H1 (cell line): ENCODE results near the gene NAPA. TPM values are rescaled to one million over a fixed set of nuclear protein-coding genes. Genes with fewer than 3 reads are reported as not detected.

Experiments used
- CTCF ChIA-PET: fragments of 300-600 bp; sonication (Branson Sonifier 250); formaldehyde crosslinking; loops from one replicate; lab custom pipeline; 2021; ENCODE audit not compliant: partially characterized antibody; lab: Charles Lee
- POLR2A ChIA-PET: fragments of 300-600 bp; sonication (Branson Sonifier 250); formaldehyde crosslinking; loops from one replicate; lab custom pipeline; 2021; ENCODE audit warnings: inconsistent platforms; ENCODE audit not compliant: partially characterized antibody; lab: Charles Lee
- DNase-seq, 2 experiments: peaks; one replicate each; pipeline versions ENCODE4 v3.0.0 to v3.0.0-alpha.2; 2010 to 2022; ENCODE audit warnings: low spot score in 2 of 2, low read depth in 1 of 2, mixed read lengths in 1 of 2
- FAIRE-seq: peaks from 2 replicates; lab custom pipeline; 2011; peaks lifted over from hg19 to GRCh38; lab: Jason Lieb, UNC
- H2AFZ ChIP-seq: 2 replicates; pipeline ENCODE4 v1.8.1; 2012; ENCODE audit warnings: low read length, inconsistent platforms
- H2AK5ac ChIP-seq: 2 replicates; pipeline ENCODE4 v1.6.1; 2013; ENCODE audit warnings: low read depth, low read length
- H2BK120ac ChIP-seq: replicated peaks from 2 replicates; pipeline ENCODE3; 2013; ENCODE audit warnings: low read depth, low read length, inconsistent platforms
- H2BK12ac ChIP-seq: 2 replicates; pipeline ENCODE4 v1.6.1; 2013; ENCODE audit warnings: low read depth, low read length
- H2BK15ac ChIP-seq: 2 replicates; pipeline ENCODE4 v1.6.1; 2013; ENCODE audit warnings: low read length
- H2BK20ac ChIP-seq: 2 replicates; pipeline ENCODE4 v1.6.1; 2013; ENCODE audit warnings: low read length
- H2BK5ac ChIP-seq: 2 replicates; pipeline ENCODE4 v1.6.1; 2013; ENCODE audit warnings: low read depth, low read length
- H3K14ac ChIP-seq: 2 replicates; pipeline ENCODE4 v1.6.1; 2013; ENCODE audit warnings: inconsistent platforms; ENCODE audit not compliant: insufficient read length
- H3K18ac ChIP-seq: 2 replicates; pipeline ENCODE4 v1.6.1; 2013; ENCODE audit warnings: low read length; ENCODE audit errors: extremely low read depth
- H3K23ac ChIP-seq: 2 replicates; pipeline ENCODE4 v1.6.1; 2013; ENCODE audit warnings: inconsistent platforms; ENCODE audit not compliant: insufficient read length
- H3K23me2 ChIP-seq: 2 replicates; pipeline ENCODE4 v1.6.1; 2013; ENCODE audit warnings: low read depth, low read length
- H3K27ac ChIP-seq: 2 replicates; pipeline ENCODE4 v1.6.1; 2011; ENCODE audit warnings: low read depth, low read length, inconsistent platforms
- H3K27me3 ChIP-seq, 4 experiments: replicated peaks in 1 of 4; 1 replicate in 1 of 4; 2 replicates in 3 of 4; pipeline versions ENCODE4 v1.6.1 to v1.8.1; 2011 to 2013; ENCODE audit warnings: low read length in 3 of 4, mild to moderate bottlenecking in 3 of 4, inconsistent platforms in 2 of 4, mixed read lengths in 2 of 4, moderate library complexity in 1 of 4; ENCODE audit not compliant: control insufficient read depth in 3 of 4, insufficient read depth in 3 of 4; ENCODE audit errors: extremely low read depth in 1 of 4
- H3K36me3 ChIP-seq, 4 experiments: 2 replicates each; pipeline versions ENCODE4 v1.6.1 to v1.8.1; 2011 to 2013; ENCODE audit warnings: mild to moderate bottlenecking in 4 of 4, low read length in 3 of 4, moderate library complexity in 2 of 4, control low read depth in 1 of 4, inconsistent platforms in 1 of 4; ENCODE audit not compliant: insufficient read depth in 4 of 4, control insufficient read depth in 2 of 4
- H3K4ac ChIP-seq: replicated peaks from 2 replicates; pipeline ENCODE3; 2013; ENCODE audit warnings: low read length, low read depth, mixed read lengths, inconsistent platforms; ENCODE audit not compliant: insufficient read length
- H3K4me1 ChIP-seq, 4 experiments: replicated peaks in 1 of 4; 1 replicate in 1 of 4; 2 replicates in 3 of 4; pipeline versions ENCODE4 v1.6.1 to v1.8.1; 2011 to 2013; ENCODE audit warnings: low read length in 3 of 4, inconsistent platforms in 2 of 4, mixed read lengths in 1 of 4; ENCODE audit not compliant: insufficient read depth in 4 of 4, control insufficient read depth in 3 of 4
- H3K4me2 ChIP-seq, 2 experiments: 2 replicates each; pipeline versions ENCODE4 v1.6.1 to v1.8.1; 2011 to 2013; ENCODE audit warnings: low read depth in 2 of 2, low read length in 2 of 2, control low read depth in 1 of 2, inconsistent platforms in 1 of 2, mild to moderate bottlenecking in 1 of 2; ENCODE audit not compliant: insufficient read depth in 1 of 2
- H3K4me3 ChIP-seq, 4 experiments: fragments of 200-600, 300-600 bp in 1 of 4; sonication (generic), shearing (Covaris generic), sonication (Bioruptor Twin) in 1 of 4; 2 replicates each; pipeline versions ENCODE4 v1.5.1 to v1.8.1; 2011 to 2016; ENCODE audit warnings: low read length in 4 of 4, low read depth in 3 of 4, control low read depth in 2 of 4, inconsistent platforms in 2 of 4, mild to moderate bottlenecking in 2 of 4, mixed read lengths in 1 of 4, moderate library complexity in 1 of 4; ENCODE audit not compliant: insufficient read depth in 2 of 4; ENCODE audit errors: extremely low read depth in 1 of 4
- H3K56ac ChIP-seq: replicated peaks from 2 replicates; pipeline ENCODE3; 2013; ENCODE audit warnings: low read depth, mild to moderate bottlenecking, mixed read lengths, low read length, inconsistent platforms; ENCODE audit not compliant: insufficient read length
- H3K79me1 ChIP-seq: 2 replicates; pipeline ENCODE4 v1.6.1; 2013; ENCODE audit warnings: low read depth, low read length, control low read depth
- H3K79me2 ChIP-seq, 2 experiments: 2 replicates each; pipeline versions ENCODE4 v1.6.1 to v1.8.1; 2012 to 2013; ENCODE audit warnings: low read length in 2 of 2, mild to moderate bottlenecking in 2 of 2, inconsistent platforms in 1 of 2; ENCODE audit not compliant: insufficient read depth in 2 of 2, control insufficient read depth in 1 of 2
- H3K9ac ChIP-seq, 4 experiments: replicated peaks in 1 of 4; 1 replicate in 1 of 4; 2 replicates in 3 of 4; pipeline versions ENCODE4 v1.6.1 to v1.8.1; 2011 to 2013; ENCODE audit warnings: low read depth in 3 of 4, low read length in 3 of 4, control low read depth in 2 of 4, mild to moderate bottlenecking in 2 of 4, moderate library complexity in 2 of 4, inconsistent platforms in 1 of 4; ENCODE audit errors: extremely low read depth in 1 of 4
- H3K9me3 ChIP-seq, 2 experiments: 2 replicates each; pipeline versions ENCODE4 v1.6.1 to v1.8.1; 2012 to 2013; ENCODE audit warnings: mild to moderate bottlenecking in 2 of 2, moderate library complexity in 2 of 2, control low read depth in 1 of 2, inconsistent platforms in 1 of 2, low read depth in 1 of 2, low read length in 1 of 2, mixed read lengths in 1 of 2; ENCODE audit not compliant: insufficient read depth in 2 of 2
- H4K20me1 ChIP-seq, 2 experiments: replicated peaks in 1 of 2; 2 replicates each; pipeline versions ENCODE3 to v1.8.1; 2011 to 2013; ENCODE audit warnings: inconsistent platforms in 2 of 2, low read length in 2 of 2, mild to moderate bottlenecking in 1 of 2; ENCODE audit not compliant: insufficient read depth in 2 of 2, control insufficient read depth in 1 of 2
- H4K5ac ChIP-seq: 2 replicates; pipeline ENCODE4 v1.6.1; 2013; ENCODE audit warnings: low read length, low read depth, mixed read lengths, inconsistent platforms; ENCODE audit not compliant: insufficient read length
- H4K8ac ChIP-seq: 2 replicates; pipeline ENCODE4 v1.8.0; 2013; ENCODE audit warnings: mild to moderate bottlenecking, moderate library complexity, low read length, inconsistent platforms; ENCODE audit not compliant: insufficient read depth; ENCODE audit errors: extremely low read depth
- H4K91ac ChIP-seq: replicated peaks from 2 replicates; pipeline ENCODE3; 2013; ENCODE audit warnings: low read length, mixed read lengths, inconsistent platforms; ENCODE audit not compliant: insufficient read length
- CBX8 ChIP-seq: fragments of 300-800, 300-1000 bp; sonication (generic); IDR thresholded peaks from 2 replicates; pipeline ENCODE4 v1.7.1; 2016; ENCODE audit warnings: low read depth, low read length, borderline replicate concordance
- EZH2 ChIP-seq: fragments of 200-600 bp; sonication (generic); IDR thresholded peaks from 2 replicates; pipeline ENCODE4 v1.7.1; 2012; ENCODE audit warnings: low read depth, mild to moderate bottlenecking, moderate library complexity, low read length, inconsistent platforms; ENCODE audit not compliant: severe bottlenecking
- JUN ChIP-seq: IDR thresholded peaks from 2 replicates; pipeline ENCODE4 v1.6.1; 2011; ENCODE audit warnings: low read depth, mild to moderate bottlenecking, improper control_type of control experiment, low read length
- SP4 ChIP-seq: IDR thresholded peaks from 2 replicates; pipeline ENCODE4 v1.6.1; 2012; ENCODE audit warnings: low read length, inconsistent platforms
- WGBS, 2 experiments: shearing (Covaris generic) in 1 of 2; methylation state at CpG; one replicate each; pipeline versions ENCODE4 v1.1.6 to v1.1.7; 2013 to 2015; ENCODE audit warnings: low lambda C conversion rate in 2 of 2, mixed read lengths in 2 of 2, inconsistent platforms in 1 of 2, low coverage in 1 of 2, missing lambda C conversion rate in 1 of 2; ENCODE audit not compliant: insufficient replicate concordance in 2 of 2, insufficient coverage in 1 of 2, insufficient read length in 1 of 2; ENCODE audit errors: extremely low coverage in 1 of 2, missing lambda C conversion rate in 1 of 2; 5-methylcytosine and 5-hydroxymethylcytosine counted together
- polyA plus RNA-seq, 7 experiments: library from polyadenylated mRNA; depleted of rRNA in 3 of 7; stranded (reverse) in 5 of 7; unstranded in 2 of 7; fragments of >200 nt in 5 of 7; fragments of 200-250 nt in 2 of 7; gene quantifications; 1 replicate in 5 of 7; 2 replicates in 1 of 7; 4 replicates in 1 of 7; pipeline versions ENCODE4 v1.2.1 to v1.2.3, GENCODE V29; 2011 to 2013; ENCODE audit warnings: missing spikeins in 2 of 7, mixed read lengths in 2 of 7
- total RNA-seq: library from RNA; stranded (reverse); fragmentation: NEBNext Ultra II Directional; extraction: Animal tissue kit (Norgen Biotek cat#: 25700); gene quantifications from 2 replicates; pipeline ENCODE4 v1.2.1, GENCODE V29; 2021

NAPA gene
- total and polyA plus RNA-seq, 2 of the 8 experiments (the other 6 are each of a cell fraction or from before 2014, with no cell fraction given) = 58.5 to 78.2 TPM

DNA sequence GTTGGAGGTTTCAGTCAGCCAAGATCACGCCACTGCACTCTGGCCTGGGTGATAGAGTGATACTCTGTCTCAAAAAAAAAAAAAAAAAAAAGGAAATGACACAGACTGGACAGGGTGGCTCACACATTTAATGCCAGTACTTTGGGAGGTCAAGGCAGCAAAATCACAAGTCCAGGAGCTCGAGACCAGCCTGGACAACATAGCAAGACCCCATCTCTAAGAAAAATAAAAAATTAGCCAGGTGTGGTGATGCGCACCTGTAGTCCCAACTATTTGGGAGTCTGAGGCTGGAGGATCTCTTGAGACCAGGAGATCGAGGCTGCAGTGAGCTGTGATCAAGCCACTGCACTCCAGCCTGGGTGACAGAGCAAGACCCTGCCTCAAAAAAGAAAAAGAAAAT lies 22.6 kb upstream of the NAPA start:
- no peak overlapping the region for H3K56ac ChIP-seq

More for the DNA sequence above, 22.6 kb upstream of the NAPA start:
- Histone ChIP-seq H4K91ac (no peak overlapping the region), H3K18ac (no peak overlapping the region), H3K4ac (no peak overlapping the region), H4K20me1 (no peaks in the 10 kb centered on the region), H2AFZ (no peak overlapping the region), H3K23me2 (no peaks in the 10 kb centered on the region), H3K9me3 (no peaks in the 10 kb centered on the region; a peak in 2 of 4 replicates), H3K79me1 (no peaks in the 10 kb centered on the region), H2AK5ac (no peak overlapping the region), H2BK20ac (no peak overlapping the region), H3K14ac (no peak overlapping the region), H3K4me2 (no peak overlapping the region), H3K9ac (no peak overlapping the region), H3K27me3 (no peaks in the 10 kb centered on the region), H3K4me3 (no peak overlapping the region), H2BK12ac (no peak overlapping the region), H3K4me1 (no peaks in the 10 kb centered on the region; a peak in 1 of 7 replicates), H3K36me3 (no peaks in the 10 kb centered on the region), H4K8ac (no peak overlapping the region), H3K27ac (no peak overlapping the region), H2BK15ac (no peak overlapping the region), H3K23ac (no peak overlapping the region), H3K79me2 (no peaks in the 10 kb centered on the region), H2BK5ac (no peak overlapping the region), H4K5ac (no peak overlapping the region), H2BK120ac (no peak overlapping the region)
- TF ChIP-seq CBX8 (no peak), JUN (no peak), EZH2 (no peak), SP4 (no peak)
- WGBS, 2 experiments = 89% methylated on average over 3 of the region's 4 CpGs; no CpG with 5 or more reads in 1 of the 2 experiments
- DNase-seq (no peak), FAIRE-seq (no peak)
- ChIA-PET CTCF (interaction anchor here (0.7 to 1.9 kb wide), 8 partner anchors 17 to 169 kb away, joined by 3 to 6 read pairs (median 3); partner anchors contain the start of gene NAPA), POLR2A (no interaction called here)
